Measurements from ENCODE around the gene CRY2. TPM values are rescaled to one million over a fixed set of nuclear protein-coding genes. Genes with fewer than 3 reads are reported as not detected.
A peak's percentile ranks its signal among the peaks of the same experiment; 100 is the strongest.

The CRY2 gene
- total RNA-seq, 2 experiments from 2014 or later, result 248 TPM

- H3K4me1 ChIP-seq (ENCODE audit: insufficient read depth, low read length), result peaks cover 10% of the 10 kb centered on the region
- Mint-ChIP-seq H3K9me3 (no peaks in the 10 kb centered on the region), H3K36me3 (ENCODE audit: low read depth) (peaks cover 11% of the 10 kb centered on the region), H3K27ac (no peak overlapping the region), H3K27me3 (no peaks in the 10 kb centered on the region), H3K4me3 (no peak overlapping the region), H3K4me1 (ENCODE audit: low read depth) (peaks cover 12% of the 10 kb centered on the region)
- no peak for DNase-seq
- H3K4me3 ChIP-seq (ENCODE audit: low read length), result no peak overlapping the region
- intact Hi-C loops (cut with DNase I, micrococcal nuclease), result loop anchor here in 1 of 2 experiments (5.0 kb wide), 1 partner anchor 1967 kb away; the partner anchor contains the start of gene FNBP4
- H3K27me3 ChIP-seq (ENCODE audit: control insufficient read depth in 1 of 2, insufficient read depth in 2 of 2, low read length in 2 of 2), result no peaks in the 10 kb centered on the region
- CTCF ChIA-PET, result interaction anchor here (3.0 kb wide), 1 partner anchor 28 kb away, joined by 9 read pairs; no protein-coding TSS in a partner anchor
- no peak for TF ChIP-seq CTCF (IDR thresholded peaks at IDR 0.05)
- no peaks in the 10 kb centered on the region for H3K36me3 ChIP-seq (ENCODE audit: insufficient read depth, low read length)
- no peak for ATAC-seq (ENCODE audit: poor library complexity)
- POLR2A ChIA-PET, result no interaction called here
- H3K9me3 ChIP-seq (ENCODE audit: control insufficient read depth in 1 of 2, insufficient read depth in 1 of 2, low read length in 2 of 2), result no peaks in the 10 kb centered on the region
- no peak overlapping the region for H3K27ac ChIP-seq (ENCODE audit: low read depth in 1 of 2, low read length in 2 of 2)
These were observed 47.0 kb upstream of the CRY2 start for GRCh38 chr11:45800261-45800660.

- no peaks in the 10 kb centered on the region for H3K36me3 ChIP-seq (ENCODE audit: insufficient read depth, low read length)
- peaks cover 25% of the 10 kb centered on the region for H3K4me1 ChIP-seq (ENCODE audit: insufficient read depth, low read length)
- no peak for ATAC-seq (ENCODE audit: poor library complexity)
- Mint-ChIP-seq H3K9me3 (no peaks in the 10 kb centered on the region), H3K36me3 (ENCODE audit: low read depth) (peaks cover 18% of the 10 kb centered on the region), H3K4me1 (ENCODE audit: low read depth) (peaks cover 23% of the 10 kb centered on the region), H3K27me3 (no peaks in the 10 kb centered on the region), H3K4me3 (peak overlapping the region; percentile 81), H3K27ac (peak overlapping the region; percentile 52)
- intact Hi-C loops (cut with DNase I, micrococcal nuclease), result loop anchor here in 1 of 2 experiments (1.0 to 5.0 kb wide), 2 partner anchors 30 to 1965 kb away; partner anchors contain the start of gene FNBP4
- no peaks in the 10 kb centered on the region for H3K27me3 ChIP-seq (ENCODE audit: control insufficient read depth in 1 of 2, insufficient read depth in 2 of 2, low read length in 2 of 2)
- H3K4me3 ChIP-seq (ENCODE audit: low read length), result no peak overlapping the region
- no peak overlapping the region for H3K27ac ChIP-seq (ENCODE audit: low read depth in 1 of 2, low read length in 2 of 2)
- POLR2A ChIA-PET, result interaction anchor here (1.2 kb wide), 1 partner anchor 31 kb away, joined by 3 read pairs; no protein-coding TSS in a partner anchor
- DNase-seq, result peak in 3 of 14 experiments; percentile 34 to 39 (median 36)
- CTCF ChIA-PET, result interaction anchor here (1.1 kb wide), 1 partner anchor 31 kb away, joined by 3 read pairs; no protein-coding TSS in a partner anchor
- TF ChIP-seq CTCF (IDR thresholded peaks at IDR 0.05), result no peak
- H3K9me3 ChIP-seq (ENCODE audit: control insufficient read depth in 1 of 2, insufficient read depth in 1 of 2, low read length in 2 of 2), result no peaks in the 10 kb centered on the region
These were observed 45.5 kb upstream of the CRY2 start for GRCh38 chr11:45801723-45802315.

- H3K9me3 Mint-ChIP-seq, result no peaks in the 10 kb centered on the region
- H3K27me3 Mint-ChIP-seq, result no peaks in the 10 kb centered on the region
- H3K36me3 Mint-ChIP-seq (ENCODE audit: low read depth), result peaks cover 18% of the 10 kb centered on the region
- DNase-seq (no peak), ATAC-seq (ENCODE audit: poor library complexity) (no peak)
- POLR2A ChIA-PET, result interaction anchor here (0.5 to 3.0 kb wide), 2 partner anchors 31 to 116 kb away, joined by 3 to 23 read pairs; no protein-coding TSS in a partner anchor
- H3K27ac Mint-ChIP-seq, result peak overlapping the region; percentile 52
- Histone ChIP-seq H3K9me3 (ENCODE audit: control insufficient read depth in 1 of 2, insufficient read depth in 1 of 2, low read length in 2 of 2) (no peaks in the 10 kb centered on the region), H3K4me3 (ENCODE audit: low read length) (no peak overlapping the region), H3K4me1 (ENCODE audit: insufficient read depth, low read length) (peaks cover 34% of the 10 kb centered on the region), H3K27ac (ENCODE audit: low read depth in 1 of 2, low read length in 2 of 2) (no peak overlapping the region), H3K36me3 (ENCODE audit: insufficient read depth, low read length) (peaks cover 8% of the 10 kb centered on the region), H3K27me3 (ENCODE audit: control insufficient read depth in 1 of 2, insufficient read depth in 2 of 2, low read length in 2 of 2) (no peaks in the 10 kb centered on the region)
- CTCF ChIA-PET, result interaction anchor here (1.4 kb wide), 1 partner anchor 31 kb away, joined by 5 read pairs; no protein-coding TSS in a partner anchor
- peaks cover 32% of the 10 kb centered on the region for H3K4me1 Mint-ChIP-seq (ENCODE audit: low read depth)
- no peak for TF ChIP-seq CTCF (IDR thresholded peaks at IDR 0.05)
- H3K4me3 Mint-ChIP-seq, result peak overlapping the region; percentile 81
- intact Hi-C loops (cut with DNase I, micrococcal nuclease), result loop anchor here in 1 of 2 experiments (1.0 to 5.0 kb wide), 2 partner anchors 30 to 1965 kb away; partner anchors contain the start of gene FNBP4
These were observed 44.6 kb upstream of the CRY2 start for GRCh38 chr11:45802531-45803317.

Data from CD4-positive, alpha-beta T cell (primary cell).